HG03460 (cell line): ENCODE measurements around the gene TXN.

Experiments used
- ATAC-seq: cut with Tn5 transposase; IDR thresholded peaks from one replicate; pipeline ENCODE4 v1.9.1; 2021; ENCODE audit not compliant: unreplicated experiment

TXN gene

GRCh38 chr9:110256380-110257096 lies at the start of gene TXN:
Gene TXN, minus strand, starts transcription at chr9:110256507. Its CDS starts 72 bp downstream, at chr9:110256435.
- ATAC-seq, result peak; percentile 62

- no peak for ATAC-seq
Observed at GRCh38 chr9:110303133-110303532, 46.8 kb upstream of the TXN start.

GRCh38 chr9:110298043-110298605 lies 41.8 kb upstream of the TXN start:
- no peak for ATAC-seq

GRCh38 chr9:110293248-110293647 lies 36.9 kb upstream of the TXN start:
- ATAC-seq, result no peak

- ATAC-seq, result no peak
Observed at GRCh38 chr9:110291921-110292557, 35.7 kb upstream of the TXN start.

- ATAC-seq, result no peak
Observed at GRCh38 chr9:110290001-110290400, 33.7 kb upstream of the TXN start.

- ATAC-seq, result no peak
Observed at GRCh38 chr9:110288503-110288902, 32.2 kb upstream of the TXN start.

GRCh38 chr9:110287289-110287680 lies 31.0 kb upstream of the TXN start:
- ATAC-seq, result no peak

GRCh38 chr9:110284211-110284844 lies 28.0 kb upstream of the TXN start:
- no peak for ATAC-seq

GRCh38 chr9:110283751-110284150 lies 27.4 kb upstream of the TXN start:
- ATAC-seq, result no peak

- no peak for ATAC-seq
Observed at GRCh38 chr9:110282739-110283081, 26.4 kb upstream of the TXN start.

GRCh38 chr9:110282018-110282738 lies 25.9 kb upstream of the TXN start:
- no peak for ATAC-seq

- ATAC-seq, result no peak
Observed at GRCh38 chr9:110278080-110278707, 21.9 kb upstream of the TXN start.

GRCh38 chr9:110276781-110277180 lies 20.5 kb upstream of the TXN start:
- no peak for ATAC-seq

GRCh38 chr9:110270211-110270995 lies 14.1 kb upstream of the TXN start:
- no peak for ATAC-seq

- ATAC-seq, result no peak
Observed at GRCh38 chr9:110266795-110267194, 10.5 kb upstream of the TXN start.

- ATAC-seq, result no peak
Observed at GRCh38 chr9:110261632-110262031, 5.3 kb upstream of the TXN start.

GRCh38 chr9:110260911-110261310 lies 4.6 kb upstream of the TXN start:
- ATAC-seq, result no peak

- no peak for ATAC-seq
Observed at GRCh38 chr9:110259566-110259965, 3.3 kb upstream of the TXN start.

GRCh38 chr9:110258690-110259091 lies 2.4 kb upstream of the TXN start:
- ATAC-seq, result no peak
